GM12878 (cell line): ENCODE measurements around the gene CHMP1B. TPM values are rescaled to one million over a fixed set of nuclear protein-coding genes. Genes with fewer than 3 reads are reported as not detected.

Experiments
- ATAC-seq: fragments of 200-7000 bp; cut with Tn5 transposase; 3 replicates; pipeline ENCODE4 v1.9.1; 2020; ENCODE audit warnings: mild to moderate bottlenecking, moderate library complexity
- BruUV-seq: library from RNA; stranded (reverse); fragments of 400-500 nt; replicated peaks from 2 replicates; lab custom pipeline; 2021; lab: Mats Ljungman, UMichigan
- CTCF ChIA-PET: fragments of 300-600 bp; sonication (Branson Sonifier 250); formaldehyde crosslinking; extraction: SDS; loops from one replicate; lab custom pipeline; 2021; ENCODE audit warnings: inconsistent platforms; lab: Yijun Ruan, JAX
- POLR2A ChIA-PET: fragments of 350-600 bp; formaldehyde crosslinking; extraction: SDS; loops from one replicate; lab custom pipeline; 2021; ENCODE audit warnings: inconsistent platforms; lab: Charles Lee
- RAD21 ChIA-PET: fragments of 300-600 bp; sonication (Branson Sonifier 250); formaldehyde crosslinking; loops from one replicate; lab custom pipeline; 2023; ENCODE audit warnings: antibody characterized with exemption; ENCODE audit not compliant: unreplicated experiment; lab: Charles Lee
- SMC1A ChIA-PET: fragments of 300-600 bp; sonication (Branson Sonifier 250); formaldehyde crosslinking; loops from one replicate; lab custom pipeline; 2023; ENCODE audit not compliant: unreplicated experiment, uncharacterized antibody; lab: Charles Lee
- DNase-seq: peaks from one replicate; pipeline ENCODE4 v3.0.0-alpha.2; 2011; ENCODE audit warnings: low read depth, low spot score
- FAIRE-seq: peaks from 3 replicates; lab custom pipeline; 2011; peaks lifted over from hg19 to GRCh38; lab: Jason Lieb, UNC
- H2AFZ ChIP-seq: 2 replicates; pipeline ENCODE4 v1.6.0; 2011; ENCODE audit warnings: low read depth, low read length, control low read depth; ENCODE audit not compliant: control insufficient read depth
- H3K27ac ChIP-seq: 2 replicates; pipeline ENCODE4 v1.5.1; 2011; ENCODE audit warnings: control low read depth; ENCODE audit not compliant: control insufficient read depth, insufficient read depth
- H3K27me3 ChIP-seq, 2 experiments: replicated peaks in 1 of 2; 2 replicates each; pipeline versions ENCODE4 v1.6.0 to v1.6.1; 2011; ENCODE audit warnings: low read length in 1 of 2; ENCODE audit not compliant: control insufficient read depth in 2 of 2, insufficient read depth in 2 of 2
- H3K36me3 ChIP-seq, 2 experiments: 2 replicates each; pipeline ENCODE4 v1.5.1; 2011; ENCODE audit warnings: low read length in 1 of 2; ENCODE audit not compliant: control insufficient read depth in 2 of 2, insufficient read depth in 2 of 2
- H3K4me1 ChIP-seq: 2 replicates; pipeline ENCODE4 v1.6.1; 2011; ENCODE audit warnings: mild to moderate bottlenecking, low read length, moderate library complexity, mixed read lengths; ENCODE audit not compliant: control insufficient read depth, insufficient read depth
- H3K4me2 ChIP-seq: 2 replicates; pipeline ENCODE4 v1.6.0; 2011; ENCODE audit warnings: control low read depth; ENCODE audit not compliant: control insufficient read depth, insufficient read depth
- H3K4me3 ChIP-seq: fragments of 200-600 bp; sonication (generic); 2 replicates; pipeline ENCODE4 v1.5.1; 2016
- H3K79me2 ChIP-seq: 2 replicates; pipeline ENCODE4 v1.6.0; 2011; ENCODE audit warnings: low read length; ENCODE audit not compliant: control insufficient read depth, insufficient read depth
- H3K9ac ChIP-seq: 2 replicates; pipeline ENCODE4 v1.8.0; 2011; ENCODE audit warnings: low read length, control low read depth, mixed read lengths; ENCODE audit not compliant: control insufficient read depth, insufficient read depth
- H3K9me3 ChIP-seq: replicated peaks from 3 replicates; pipeline ENCODE4 v1.5.1; 2011; ENCODE audit warnings: mild to moderate bottlenecking, low read length; ENCODE audit not compliant: control insufficient read depth, insufficient read depth
- H4K20me1 ChIP-seq: 2 replicates; pipeline ENCODE4 v1.6.0; 2011; ENCODE audit not compliant: control insufficient read depth, insufficient read depth
- NFIC ChIP-seq: IDR thresholded peaks from 2 replicates; pipeline ENCODE4 v1.6.1; 2012; ENCODE audit warnings: low read depth, mild to moderate bottlenecking, inconsistent platforms, low read length, moderate library complexity
- NRF1 ChIP-seq: conservative IDR thresholded peaks from 2 replicates; pipeline ENCODE4 v1.6.1; 2011; ENCODE audit warnings: mild to moderate bottlenecking, low read depth, low read length, improper control_type of control experiment
- RAD21 ChIP-seq: IDR thresholded peaks from 2 replicates; pipeline ENCODE4 v1.6.1; 2011; ENCODE audit warnings: mild to moderate bottlenecking, low read depth, low read length, moderate library complexity; ENCODE audit not compliant: insufficient read depth
- STAT3 ChIP-seq: IDR thresholded peaks from 2 replicates; pipeline ENCODE4 v1.6.1; 2011; ENCODE audit warnings: low read depth, low read length, improper control_type of control experiment
- WGBS: methylation state at CpG from one replicate; pipeline ENCODE4 v1.1.6; 2016; ENCODE audit warnings: low lambda C conversion rate; ENCODE audit not compliant: insufficient replicate concordance, insufficient coverage; ENCODE audit errors: missing lambda C conversion rate; 5-methylcytosine and 5-hydroxymethylcytosine counted together
- in situ Hi-C: fragments of 300-500 bp; cut with MboI; formaldehyde crosslinking; loops from 9 replicates; pipeline ENCODE4 v1.14.3; 2018; ENCODE audit warnings: mixed read lengths
- intact Hi-C: fragments of 100-400 bp; cut with micrococcal nuclease; formaldehyde crosslinking; loops from one replicate; pipeline ENCODE4 v1.14.2; 2022; ENCODE audit not compliant: unreplicated experiment
- polyA plus RNA-seq, 11 experiments: library from polyadenylated mRNA; depleted of rRNA in 4 of 11; unstranded in 6 of 11; stranded (reverse) in 5 of 11; fragments of >200 nt; fragmentation: Nextera tagmentation in 4 of 11; fragmentation: Illumina TruSeq in 1 of 11; extraction: Ambion mirVana in 4 of 11; extraction: Trizol in 1 of 11; gene quantifications; 1 replicate in 1 of 11; 2 replicates in 10 of 11; pipeline versions ENCODE4 v1.2.1 to v1.2.3, GENCODE V29; 2011 to 2016; ENCODE audit warnings: inconsistent platforms in 2 of 11, missing spikeins in 2 of 11, low read depth in 1 of 11
- total RNA-seq, 4 experiments: library from RNA; depleted of rRNA in 3 of 4; stranded (reverse); fragments of >200 nt in 3 of 4; fragmentation: Illumina TruSeq in 1 of 4; extraction: Trizol in 1 of 4; gene quantifications; 2 replicates each; pipeline versions ENCODE4 v1.2.1 to v1.2.3, GENCODE V29; 2013 to 2021
- TF ChIP-seq, protein P1 (sequence below), 3 experiments: IDR thresholded peaks in 2 of 3; conservative IDR thresholded peaks in 1 of 3; 2 replicates each; pipeline ENCODE4 v1.5.1; 2011; ENCODE audit warnings: low read depth in 3 of 3, low read length in 3 of 3, mild to moderate bottlenecking in 3 of 3, control low read depth in 2 of 3, moderate library complexity in 2 of 3, inconsistent platforms in 1 of 3, mixed read lengths in 1 of 3; ENCODE audit not compliant: control insufficient read depth in 2 of 3, insufficient read depth in 1 of 3; ENCODE audit errors: extremely low read depth in 1 of 3

CHMP1B gene
- total and polyA plus RNA-seq, 10 of the 15 experiments (the other 5 are each of a cell fraction or from before 2014, with no cell fraction given) = 8.5 to 24.0 (median 18.6) TPM

DNA sequence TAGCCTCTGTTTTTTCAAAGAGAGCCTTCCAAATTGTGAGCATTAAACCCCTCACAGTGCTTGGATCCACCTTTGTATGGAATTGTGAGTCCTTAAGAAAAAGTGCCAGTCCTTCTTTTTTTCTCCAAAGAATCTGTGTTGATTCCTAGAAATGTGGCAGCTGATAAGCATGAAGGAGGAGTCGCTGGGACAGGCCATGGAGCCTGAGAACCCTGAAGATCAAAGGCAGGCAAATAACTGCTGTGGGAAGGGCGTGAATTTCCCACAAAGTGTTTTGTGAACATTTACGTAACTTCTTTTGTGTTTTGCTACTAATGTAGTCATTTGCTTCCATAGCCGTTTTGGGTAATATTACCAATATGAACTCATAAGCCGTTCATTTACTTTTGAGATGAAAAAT lies 27.7 kb upstream of the CHMP1B start (continued):
- TF ChIP-seq NFIC = no peak

GRCh38 chr18:11826836-11827235 lies 24.4 kb upstream of the CHMP1B start:
- in situ Hi-C loops = no loop called here
- FAIRE-seq = no peak
- WGBS = 76% methylated on average over 12 of the region's 12 CpGs

More at GRCh38 chr18:11826836-11827235, 24.4 kb upstream of the CHMP1B start:
- H3K4me1 ChIP-seq = no peaks in the 10 kb centered on the region
- no peak overlapping the region for H3K4me3 ChIP-seq
- no TSS peak for BruUV-seq
- DNase-seq (no peak), ATAC-seq (no peak)
- ChIA-PET POLR2A (interaction anchor here (1.0 kb wide), 1 partner anchor 14 kb away, joined by 3 read pairs; no protein-coding TSS in a partner anchor), RAD21 (no interaction called here), SMC1A (no interaction called here), CTCF (no interaction called here)
- H2AFZ ChIP-seq = no peak overlapping the region
- TF ChIP-seq RAD21 (0 out of 2 replicates have a peak, but pooled peaks have one; percentile 19), NRF1 (no peak), STAT3 (no peak)
- TF ChIP-seq, protein P1, sequence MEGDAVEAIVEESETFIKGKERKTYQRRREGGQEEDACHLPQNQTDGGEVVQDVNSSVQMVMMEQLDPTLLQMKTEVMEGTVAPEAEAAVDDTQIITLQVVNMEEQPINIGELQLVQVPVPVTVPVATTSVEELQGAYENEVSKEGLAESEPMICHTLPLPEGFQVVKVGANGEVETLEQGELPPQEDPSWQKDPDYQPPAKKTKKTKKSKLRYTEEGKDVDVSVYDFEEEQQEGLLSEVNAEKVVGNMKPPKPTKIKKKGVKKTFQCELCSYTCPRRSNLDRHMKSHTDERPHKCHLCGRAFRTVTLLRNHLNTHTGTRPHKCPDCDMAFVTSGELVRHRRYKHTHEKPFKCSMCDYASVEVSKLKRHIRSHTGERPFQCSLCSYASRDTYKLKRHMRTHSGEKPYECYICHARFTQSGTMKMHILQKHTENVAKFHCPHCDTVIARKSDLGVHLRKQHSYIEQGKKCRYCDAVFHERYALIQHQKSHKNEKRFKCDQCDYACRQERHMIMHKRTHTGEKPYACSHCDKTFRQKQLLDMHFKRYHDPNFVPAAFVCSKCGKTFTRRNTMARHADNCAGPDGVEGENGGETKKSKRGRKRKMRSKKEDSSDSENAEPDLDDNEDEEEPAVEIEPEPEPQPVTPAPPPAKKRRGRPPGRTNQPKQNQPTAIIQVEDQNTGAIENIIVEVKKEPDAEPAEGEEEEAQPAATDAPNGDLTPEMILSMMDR (IDR thresholded peaks at IDR 0.05 in 2 of 3, conservative IDR thresholded peaks at IDR 0.05 in 1 of 3; ENCODE audit: control insufficient read depth in 2 of 3, extremely low read depth in 1 of 3, insufficient read depth in 1 of 3, low read depth in 3 of 3, low read length in 3 of 3) = 0 out of 6 replicates have a peak, but pooled peaks of 1 of the 3 experiments have one; percentile 14
- H4K20me1 ChIP-seq = no peaks in the 10 kb centered on the region
- no peaks in the 10 kb centered on the region for H3K79me2 ChIP-seq
- intact Hi-C loops = no loop called here
- H3K27ac ChIP-seq = no peak overlapping the region
- H3K27me3 ChIP-seq = no peaks in the 10 kb centered on the region
- H3K9me3 ChIP-seq = no peaks in the 10 kb centered on the region
- H3K9ac ChIP-seq = no peak overlapping the region
- H3K4me2 ChIP-seq = no peak overlapping the region
- no peaks in the 10 kb centered on the region for H3K36me3 ChIP-seq
